ENCODE results near the gene UBALD2. TPM values are rescaled to one million over a fixed set of nuclear protein-coding genes. Genes with fewer than 3 reads are reported as not detected.

The UBALD2 gene
- total and polyA plus RNA-seq, 2 of the 13 experiments (the other 11 are each of a cell fraction or from before 2014, with no cell fraction given) = 3.3 to 89.7 TPM

DNA sequence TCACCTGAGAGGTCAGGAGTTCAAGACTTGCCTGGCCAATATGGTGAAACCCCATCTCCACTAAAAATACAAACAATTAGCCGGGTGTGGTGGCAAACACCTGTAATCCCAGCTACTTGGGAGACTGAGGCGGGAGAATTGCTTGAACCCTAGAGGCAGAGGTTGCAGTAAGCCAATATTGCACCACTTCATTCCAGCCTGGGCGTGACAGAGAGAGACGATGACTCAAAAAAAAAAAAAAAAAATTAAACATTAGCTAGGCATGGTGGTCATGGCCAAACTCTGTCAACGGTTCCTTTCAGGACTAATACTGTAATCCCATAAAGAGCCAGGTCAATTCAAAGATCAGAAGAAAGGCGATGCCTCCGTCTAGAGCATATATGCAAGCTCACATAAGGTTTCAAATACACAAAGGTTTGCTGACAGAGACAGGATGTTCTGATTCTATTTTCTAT is 27.3 kb upstream of the UBALD2 start (continued):
- TF ChIP-seq, protein P1, sequence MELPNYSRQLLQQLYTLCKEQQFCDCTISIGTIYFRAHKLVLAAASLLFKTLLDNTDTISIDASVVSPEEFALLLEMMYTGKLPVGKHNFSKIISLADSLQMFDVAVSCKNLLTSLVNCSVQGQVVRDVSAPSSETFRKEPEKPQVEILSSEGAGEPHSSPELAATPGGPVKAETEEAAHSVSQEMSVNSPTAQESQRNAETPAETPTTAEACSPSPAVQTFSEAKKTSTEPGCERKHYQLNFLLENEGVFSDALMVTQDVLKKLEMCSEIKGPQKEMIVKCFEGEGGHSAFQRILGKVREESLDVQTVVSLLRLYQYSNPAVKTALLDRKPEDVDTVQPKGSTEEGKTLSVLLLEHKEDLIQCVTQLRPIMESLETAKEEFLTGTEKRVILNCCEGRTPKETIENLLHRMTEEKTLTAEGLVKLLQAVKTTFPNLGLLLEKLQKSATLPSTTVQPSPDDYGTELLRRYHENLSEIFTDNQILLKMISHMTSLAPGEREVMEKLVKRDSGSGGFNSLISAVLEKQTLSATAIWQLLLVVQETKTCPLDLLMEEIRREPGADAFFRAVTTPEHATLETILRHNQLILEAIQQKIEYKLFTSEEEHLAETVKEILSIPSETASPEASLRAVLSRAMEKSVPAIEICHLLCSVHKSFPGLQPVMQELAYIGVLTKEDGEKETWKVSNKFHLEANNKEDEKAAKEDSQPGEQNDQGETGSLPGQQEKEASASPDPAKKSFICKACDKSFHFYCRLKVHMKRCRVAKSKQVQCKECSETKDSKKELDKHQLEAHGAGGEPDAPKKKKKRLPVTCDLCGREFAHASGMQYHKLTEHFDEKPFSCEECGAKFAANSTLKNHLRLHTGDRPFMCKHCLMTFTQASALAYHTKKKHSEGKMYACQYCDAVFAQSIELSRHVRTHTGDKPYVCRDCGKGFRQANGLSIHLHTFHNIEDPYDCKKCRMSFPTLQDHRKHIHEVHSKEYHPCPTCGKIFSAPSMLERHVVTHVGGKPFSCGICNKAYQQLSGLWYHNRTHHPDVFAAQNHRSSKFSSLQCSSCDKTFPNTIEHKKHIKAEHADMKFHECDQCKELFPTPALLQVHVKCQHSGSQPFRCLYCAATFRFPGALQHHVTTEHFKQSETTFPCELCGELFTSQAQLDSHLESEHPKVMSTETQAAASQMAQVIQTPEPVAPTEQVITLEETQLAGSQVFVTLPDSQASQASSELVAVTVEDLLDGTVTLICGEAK (IDR thresholded peaks at IDR 0.05) = no peak
- TF ChIP-seq, protein P1 (CRISPR knock-in tag; IDR thresholded peaks at IDR 0.05) = no peak
- peak; percentile 71 for TF ChIP-seq NCOA2 (CRISPR knock-in tag; IDR thresholded peaks at IDR 0.05)
- TF ChIP-seq PITX1 (CRISPR knock-in tag; IDR thresholded peaks at IDR 0.05) = peak; percentile 87
- TF ChIP-seq, protein P2, sequence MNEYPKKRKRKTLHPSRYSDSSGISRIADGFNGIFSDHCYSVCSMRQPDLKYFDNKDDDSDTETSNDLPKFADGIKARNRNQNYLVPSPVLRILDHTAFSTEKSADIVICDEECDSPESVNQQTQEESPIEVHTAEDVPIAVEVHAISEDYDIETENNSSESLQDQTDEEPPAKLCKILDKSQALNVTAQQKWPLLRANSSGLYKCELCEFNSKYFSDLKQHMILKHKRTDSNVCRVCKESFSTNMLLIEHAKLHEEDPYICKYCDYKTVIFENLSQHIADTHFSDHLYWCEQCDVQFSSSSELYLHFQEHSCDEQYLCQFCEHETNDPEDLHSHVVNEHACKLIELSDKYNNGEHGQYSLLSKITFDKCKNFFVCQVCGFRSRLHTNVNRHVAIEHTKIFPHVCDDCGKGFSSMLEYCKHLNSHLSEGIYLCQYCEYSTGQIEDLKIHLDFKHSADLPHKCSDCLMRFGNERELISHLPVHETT (CRISPR knock-in tag; conservative IDR thresholded peaks at IDR 0.05) = 0 out of 2 replicates have a peak, but pooled peaks have one; percentile 27
- peak; percentile 83 for TF ChIP-seq RARA (CRISPR knock-in tag; IDR thresholded peaks at IDR 0.05)
- no peak for TF ChIP-seq ZNF775 (CRISPR knock-in tag; IDR thresholded peaks at IDR 0.05; ENCODE audit: borderline replicate concordance)
- TF ChIP-seq ZNF552 (CRISPR knock-in tag; IDR thresholded peaks at IDR 0.05; ENCODE audit: borderline replicate concordance) = no peak
- no peak; the same call in 1 of the 2 replicates for TF ChIP-seq SATB2 (CRISPR knock-in tag; IDR thresholded peaks at IDR 0.05)
- TF ChIP-seq, protein P3, sequence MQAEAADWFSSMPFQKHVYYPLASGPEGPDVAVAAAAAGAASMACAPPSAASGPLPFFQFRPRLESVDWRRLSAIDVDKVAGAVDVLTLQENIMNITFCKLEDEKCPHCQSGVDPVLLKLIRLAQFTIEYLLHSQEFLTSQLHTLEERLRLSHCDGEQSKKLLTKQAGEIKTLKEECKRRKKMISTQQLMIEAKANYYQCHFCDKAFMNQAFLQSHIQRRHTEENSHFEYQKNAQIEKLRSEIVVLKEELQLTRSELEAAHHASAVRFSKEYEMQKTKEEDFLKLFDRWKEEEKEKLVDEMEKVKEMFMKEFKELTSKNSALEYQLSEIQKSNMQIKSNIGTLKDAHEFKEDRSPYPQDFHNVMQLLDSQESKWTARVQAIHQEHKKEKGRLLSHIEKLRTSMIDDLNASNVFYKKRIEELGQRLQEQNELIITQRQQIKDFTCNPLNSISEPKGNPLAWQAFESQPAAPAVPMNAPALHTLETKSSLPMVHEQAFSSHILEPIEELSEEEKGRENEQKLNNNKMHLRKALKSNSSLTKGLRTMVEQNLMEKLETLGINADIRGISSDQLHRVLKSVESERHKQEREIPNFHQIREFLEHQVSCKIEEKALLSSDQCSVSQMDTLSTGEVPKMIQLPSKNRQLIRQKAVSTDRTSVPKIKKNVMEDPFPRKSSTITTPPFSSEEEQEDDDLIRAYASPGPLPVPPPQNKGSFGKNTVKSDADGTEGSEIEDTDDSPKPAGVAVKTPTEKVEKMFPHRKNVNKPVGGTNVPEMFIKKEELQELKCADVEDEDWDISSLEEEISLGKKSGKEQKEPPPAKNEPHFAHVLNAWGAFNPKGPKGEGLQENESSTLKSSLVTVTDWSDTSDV (CRISPR knock-in tag; IDR thresholded peaks at IDR 0.05) = no peak
- TF ChIP-seq ZNF598 (CRISPR knock-in tag; IDR thresholded peaks at IDR 0.05; ENCODE audit: borderline replicate concordance) = no peak
- TF ChIP-seq ZSCAN31 (CRISPR knock-in tag; IDR thresholded peaks at IDR 0.05; ENCODE audit: low read depth) = no peak
- TF ChIP-seq, protein P4, sequence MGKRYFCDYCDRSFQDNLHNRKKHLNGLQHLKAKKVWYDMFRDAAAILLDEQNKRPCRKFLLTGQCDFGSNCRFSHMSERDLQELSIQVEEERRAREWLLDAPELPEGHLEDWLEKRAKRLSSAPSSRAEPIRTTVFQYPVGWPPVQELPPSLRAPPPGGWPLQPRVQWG (CRISPR knock-in tag; IDR thresholded peaks at IDR 0.05; ENCODE audit: borderline replicate concordance, low read depth) = no peak
- TF ChIP-seq, protein P5, sequence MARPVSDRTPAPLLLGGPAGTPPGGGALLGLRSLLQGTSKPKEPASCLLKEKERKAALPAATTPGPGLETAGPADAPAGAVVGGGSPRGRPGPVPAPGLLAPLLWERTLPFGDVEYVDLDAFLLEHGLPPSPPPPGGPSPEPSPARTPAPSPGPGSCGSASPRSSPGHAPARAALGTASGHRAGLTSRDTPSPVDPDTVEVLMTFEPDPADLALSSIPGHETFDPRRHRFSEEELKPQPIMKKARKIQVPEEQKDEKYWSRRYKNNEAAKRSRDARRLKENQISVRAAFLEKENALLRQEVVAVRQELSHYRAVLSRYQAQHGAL (CRISPR knock-in tag; IDR thresholded peaks at IDR 0.05; ENCODE audit: not compliant biosample characterization) = no peak
- TF ChIP-seq KDM6A (CRISPR knock-in tag; IDR thresholded peaks at IDR 0.05; ENCODE audit: low read depth) = no peak
- TF ChIP-seq TP53 (CRISPR knock-in tag; conservative IDR thresholded peaks at IDR 0.05) = no peak
- TF ChIP-seq ZNF768 (CRISPR knock-in tag; IDR thresholded peaks at IDR 0.05) = no peak

All from HepG2 (cell line).